OCI-LY7 (cell line): ENCODE measurements around the gene ASCC1.

Source experiments
- EZH2phosphoT487 ChIP-seq: fragments of 200-600 bp; sonication (generic); IDR thresholded peaks from 2 replicates; pipeline ENCODE4 v1.6.1; 2018; ENCODE audit warnings: low read depth, borderline replicate concordance, mild to moderate bottlenecking, mixed run types, antibody characterized with exemption, low read length, moderate library complexity, mixed read lengths
- TF ChIP-seq, protein P1 (sequence below): fragments of 200-600 bp; sonication (generic); conservative IDR thresholded peaks from 2 replicates; pipeline ENCODE4 v1.5.1; 2014; ENCODE audit warnings: mild to moderate bottlenecking, antibody characterized with exemption, low read length, moderate library complexity, mixed read lengths

DNA sequence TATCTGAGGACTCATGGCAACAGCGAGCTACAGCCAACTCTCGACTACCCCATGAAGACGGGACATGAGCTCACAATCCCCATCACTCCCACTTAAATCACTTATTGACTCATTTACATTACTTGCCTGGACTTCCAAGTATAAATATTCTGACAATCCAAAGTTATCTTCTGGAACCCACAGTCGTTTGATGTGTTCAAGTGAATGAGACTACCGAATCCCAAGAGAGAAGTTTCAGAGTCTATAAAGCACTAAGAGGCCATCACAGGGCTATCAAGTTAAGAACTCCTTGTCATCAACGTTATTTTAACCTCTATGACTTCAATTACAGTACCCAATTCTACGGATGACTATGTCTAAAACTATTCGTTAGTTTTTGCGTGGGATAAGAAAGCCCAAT, 11.8 kb downstream of the ASCC1 start:
- TF ChIP-seq, protein P1, sequence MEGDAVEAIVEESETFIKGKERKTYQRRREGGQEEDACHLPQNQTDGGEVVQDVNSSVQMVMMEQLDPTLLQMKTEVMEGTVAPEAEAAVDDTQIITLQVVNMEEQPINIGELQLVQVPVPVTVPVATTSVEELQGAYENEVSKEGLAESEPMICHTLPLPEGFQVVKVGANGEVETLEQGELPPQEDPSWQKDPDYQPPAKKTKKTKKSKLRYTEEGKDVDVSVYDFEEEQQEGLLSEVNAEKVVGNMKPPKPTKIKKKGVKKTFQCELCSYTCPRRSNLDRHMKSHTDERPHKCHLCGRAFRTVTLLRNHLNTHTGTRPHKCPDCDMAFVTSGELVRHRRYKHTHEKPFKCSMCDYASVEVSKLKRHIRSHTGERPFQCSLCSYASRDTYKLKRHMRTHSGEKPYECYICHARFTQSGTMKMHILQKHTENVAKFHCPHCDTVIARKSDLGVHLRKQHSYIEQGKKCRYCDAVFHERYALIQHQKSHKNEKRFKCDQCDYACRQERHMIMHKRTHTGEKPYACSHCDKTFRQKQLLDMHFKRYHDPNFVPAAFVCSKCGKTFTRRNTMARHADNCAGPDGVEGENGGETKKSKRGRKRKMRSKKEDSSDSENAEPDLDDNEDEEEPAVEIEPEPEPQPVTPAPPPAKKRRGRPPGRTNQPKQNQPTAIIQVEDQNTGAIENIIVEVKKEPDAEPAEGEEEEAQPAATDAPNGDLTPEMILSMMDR, result no peak
- no peak for TF ChIP-seq EZH2phosphoT487
